H1 (cell line): ENCODE results near the gene ARMC3. TPM values are rescaled to one million over a fixed set of nuclear protein-coding genes. Genes with fewer than 3 reads are reported as not detected.

Experiments used
- CTCF ChIA-PET: fragments of 300-600 bp; sonication (Branson Sonifier 250); formaldehyde crosslinking; loops from one replicate; lab custom pipeline; 2021; ENCODE audit not compliant: partially characterized antibody; lab: Charles Lee
- POLR2A ChIA-PET: fragments of 300-600 bp; sonication (Branson Sonifier 250); formaldehyde crosslinking; loops from one replicate; lab custom pipeline; 2021; ENCODE audit warnings: inconsistent platforms; ENCODE audit not compliant: partially characterized antibody; lab: Charles Lee
- DNase-seq, 2 experiments: peaks; one replicate each; pipeline versions ENCODE4 v3.0.0 to v3.0.0-alpha.2; 2010 to 2022; ENCODE audit warnings: low spot score in 2 of 2, low read depth in 1 of 2, mixed read lengths in 1 of 2
- FAIRE-seq: peaks from 2 replicates; lab custom pipeline; 2011; peaks lifted over from hg19 to GRCh38; lab: Jason Lieb, UNC
- H2AFZ ChIP-seq: 2 replicates; pipeline ENCODE4 v1.8.1; 2012; ENCODE audit warnings: low read length, inconsistent platforms
- H2AK5ac ChIP-seq: 2 replicates; pipeline ENCODE4 v1.6.1; 2013; ENCODE audit warnings: low read depth, low read length
- H2BK120ac ChIP-seq: replicated peaks from 2 replicates; pipeline ENCODE3; 2013; ENCODE audit warnings: low read depth, low read length, inconsistent platforms
- H2BK12ac ChIP-seq: 2 replicates; pipeline ENCODE4 v1.6.1; 2013; ENCODE audit warnings: low read depth, low read length
- H2BK15ac ChIP-seq: 2 replicates; pipeline ENCODE4 v1.6.1; 2013; ENCODE audit warnings: low read length
- H2BK20ac ChIP-seq: 2 replicates; pipeline ENCODE4 v1.6.1; 2013; ENCODE audit warnings: low read length
- H2BK5ac ChIP-seq: 2 replicates; pipeline ENCODE4 v1.6.1; 2013; ENCODE audit warnings: low read depth, low read length
- H3K14ac ChIP-seq: 2 replicates; pipeline ENCODE4 v1.6.1; 2013; ENCODE audit warnings: inconsistent platforms; ENCODE audit not compliant: insufficient read length
- H3K18ac ChIP-seq: 2 replicates; pipeline ENCODE4 v1.6.1; 2013; ENCODE audit warnings: low read length; ENCODE audit errors: extremely low read depth
- H3K23ac ChIP-seq: 2 replicates; pipeline ENCODE4 v1.6.1; 2013; ENCODE audit warnings: inconsistent platforms; ENCODE audit not compliant: insufficient read length
- H3K23me2 ChIP-seq: 2 replicates; pipeline ENCODE4 v1.6.1; 2013; ENCODE audit warnings: low read depth, low read length
- H3K27ac ChIP-seq: 2 replicates; pipeline ENCODE4 v1.6.1; 2011; ENCODE audit warnings: low read depth, low read length, inconsistent platforms
- H3K27me3 ChIP-seq, 4 experiments: replicated peaks in 1 of 4; 1 replicate in 1 of 4; 2 replicates in 3 of 4; pipeline versions ENCODE4 v1.6.1 to v1.8.1; 2011 to 2013; ENCODE audit warnings: low read length in 3 of 4, mild to moderate bottlenecking in 3 of 4, inconsistent platforms in 2 of 4, mixed read lengths in 2 of 4, moderate library complexity in 1 of 4; ENCODE audit not compliant: control insufficient read depth in 3 of 4, insufficient read depth in 3 of 4; ENCODE audit errors: extremely low read depth in 1 of 4
- H3K36me3 ChIP-seq, 4 experiments: 2 replicates each; pipeline versions ENCODE4 v1.6.1 to v1.8.1; 2011 to 2013; ENCODE audit warnings: mild to moderate bottlenecking in 4 of 4, low read length in 3 of 4, moderate library complexity in 2 of 4, control low read depth in 1 of 4, inconsistent platforms in 1 of 4; ENCODE audit not compliant: insufficient read depth in 4 of 4, control insufficient read depth in 2 of 4
- H3K4ac ChIP-seq: replicated peaks from 2 replicates; pipeline ENCODE3; 2013; ENCODE audit warnings: low read length, low read depth, mixed read lengths, inconsistent platforms; ENCODE audit not compliant: insufficient read length
- H3K4me1 ChIP-seq, 4 experiments: replicated peaks in 1 of 4; 1 replicate in 1 of 4; 2 replicates in 3 of 4; pipeline versions ENCODE4 v1.6.1 to v1.8.1; 2011 to 2013; ENCODE audit warnings: low read length in 3 of 4, inconsistent platforms in 2 of 4, mixed read lengths in 1 of 4; ENCODE audit not compliant: insufficient read depth in 4 of 4, control insufficient read depth in 3 of 4
- H3K4me2 ChIP-seq, 2 experiments: 2 replicates each; pipeline versions ENCODE4 v1.6.1 to v1.8.1; 2011 to 2013; ENCODE audit warnings: low read depth in 2 of 2, low read length in 2 of 2, control low read depth in 1 of 2, inconsistent platforms in 1 of 2, mild to moderate bottlenecking in 1 of 2; ENCODE audit not compliant: insufficient read depth in 1 of 2
- H3K4me3 ChIP-seq, 4 experiments: fragments of 200-600, 300-600 bp in 1 of 4; sonication (generic), shearing (Covaris generic), sonication (Bioruptor Twin) in 1 of 4; 2 replicates each; pipeline versions ENCODE4 v1.5.1 to v1.8.1; 2011 to 2016; ENCODE audit warnings: low read length in 4 of 4, low read depth in 3 of 4, control low read depth in 2 of 4, inconsistent platforms in 2 of 4, mild to moderate bottlenecking in 2 of 4, mixed read lengths in 1 of 4, moderate library complexity in 1 of 4; ENCODE audit not compliant: insufficient read depth in 2 of 4; ENCODE audit errors: extremely low read depth in 1 of 4
- H3K56ac ChIP-seq: replicated peaks from 2 replicates; pipeline ENCODE3; 2013; ENCODE audit warnings: low read depth, mild to moderate bottlenecking, mixed read lengths, low read length, inconsistent platforms; ENCODE audit not compliant: insufficient read length
- H3K79me1 ChIP-seq: 2 replicates; pipeline ENCODE4 v1.6.1; 2013; ENCODE audit warnings: low read depth, low read length, control low read depth
- H3K79me2 ChIP-seq, 2 experiments: 2 replicates each; pipeline versions ENCODE4 v1.6.1 to v1.8.1; 2012 to 2013; ENCODE audit warnings: low read length in 2 of 2, mild to moderate bottlenecking in 2 of 2, inconsistent platforms in 1 of 2; ENCODE audit not compliant: insufficient read depth in 2 of 2, control insufficient read depth in 1 of 2
- H3K9ac ChIP-seq, 4 experiments: replicated peaks in 1 of 4; 1 replicate in 1 of 4; 2 replicates in 3 of 4; pipeline versions ENCODE4 v1.6.1 to v1.8.1; 2011 to 2013; ENCODE audit warnings: low read depth in 3 of 4, low read length in 3 of 4, control low read depth in 2 of 4, mild to moderate bottlenecking in 2 of 4, moderate library complexity in 2 of 4, inconsistent platforms in 1 of 4; ENCODE audit errors: extremely low read depth in 1 of 4
- H3K9me3 ChIP-seq, 2 experiments: 2 replicates each; pipeline versions ENCODE4 v1.6.1 to v1.8.1; 2012 to 2013; ENCODE audit warnings: mild to moderate bottlenecking in 2 of 2, moderate library complexity in 2 of 2, control low read depth in 1 of 2, inconsistent platforms in 1 of 2, low read depth in 1 of 2, low read length in 1 of 2, mixed read lengths in 1 of 2; ENCODE audit not compliant: insufficient read depth in 2 of 2
- H4K20me1 ChIP-seq, 2 experiments: replicated peaks in 1 of 2; 2 replicates each; pipeline versions ENCODE3 to v1.8.1; 2011 to 2013; ENCODE audit warnings: inconsistent platforms in 2 of 2, low read length in 2 of 2, mild to moderate bottlenecking in 1 of 2; ENCODE audit not compliant: insufficient read depth in 2 of 2, control insufficient read depth in 1 of 2
- H4K5ac ChIP-seq: 2 replicates; pipeline ENCODE4 v1.6.1; 2013; ENCODE audit warnings: low read length, low read depth, mixed read lengths, inconsistent platforms; ENCODE audit not compliant: insufficient read length
- H4K8ac ChIP-seq: 2 replicates; pipeline ENCODE4 v1.8.0; 2013; ENCODE audit warnings: mild to moderate bottlenecking, moderate library complexity, low read length, inconsistent platforms; ENCODE audit not compliant: insufficient read depth; ENCODE audit errors: extremely low read depth
- H4K91ac ChIP-seq: replicated peaks from 2 replicates; pipeline ENCODE3; 2013; ENCODE audit warnings: low read length, mixed read lengths, inconsistent platforms; ENCODE audit not compliant: insufficient read length
- CEBPB ChIP-seq: IDR thresholded peaks from 2 replicates; pipeline ENCODE4 v1.6.1; 2012; ENCODE audit warnings: low read depth, low read length
- GTF2F1 ChIP-seq: IDR thresholded peaks from 2 replicates; pipeline ENCODE4 v1.6.1; 2012; ENCODE audit warnings: low read depth, low read length, improper control_type of control experiment, borderline replicate concordance
- KDM1A ChIP-seq: fragments of 200-600, 300-600 bp; sonication (generic); IDR thresholded peaks from 2 replicates; pipeline ENCODE4 v1.7.1; 2016; ENCODE audit warnings: mild to moderate bottlenecking, low read length, borderline replicate concordance
- MAFK ChIP-seq: IDR thresholded peaks from 2 replicates; pipeline ENCODE4 v1.6.1; 2012; ENCODE audit warnings: low read depth, mild to moderate bottlenecking, improper control_type of control experiment, low read length
- SP1 ChIP-seq: IDR thresholded peaks from 2 replicates; pipeline ENCODE4 v1.6.1; 2011; ENCODE audit warnings: low read depth, low read length
- TBP ChIP-seq: IDR thresholded peaks from 2 replicates; pipeline ENCODE4 v1.6.1; 2011; ENCODE audit warnings: low read depth, low read length, improper control_type of control experiment
- TEAD4 ChIP-seq: IDR thresholded peaks from 2 replicates; pipeline ENCODE4 v1.6.1; 2012; ENCODE audit warnings: low read depth, low read length, inconsistent platforms, mixed read lengths
- WGBS, 2 experiments: shearing (Covaris generic) in 1 of 2; methylation state at CpG; one replicate each; pipeline versions ENCODE4 v1.1.6 to v1.1.7; 2013 to 2015; ENCODE audit warnings: low lambda C conversion rate in 2 of 2, mixed read lengths in 2 of 2, inconsistent platforms in 1 of 2, low coverage in 1 of 2, missing lambda C conversion rate in 1 of 2; ENCODE audit not compliant: insufficient replicate concordance in 2 of 2, insufficient coverage in 1 of 2, insufficient read length in 1 of 2; ENCODE audit errors: extremely low coverage in 1 of 2, missing lambda C conversion rate in 1 of 2; 5-methylcytosine and 5-hydroxymethylcytosine counted together
- polyA plus RNA-seq, 7 experiments: library from polyadenylated mRNA; depleted of rRNA in 3 of 7; stranded (reverse) in 5 of 7; unstranded in 2 of 7; fragments of >200 nt in 5 of 7; fragments of 200-250 nt in 2 of 7; gene quantifications; 1 replicate in 5 of 7; 2 replicates in 1 of 7; 4 replicates in 1 of 7; pipeline versions ENCODE4 v1.2.1 to v1.2.3, GENCODE V29; 2011 to 2013; ENCODE audit warnings: missing spikeins in 2 of 7, mixed read lengths in 2 of 7
- total RNA-seq: library from RNA; stranded (reverse); fragmentation: NEBNext Ultra II Directional; extraction: Animal tissue kit (Norgen Biotek cat#: 25700); gene quantifications from 2 replicates; pipeline ENCODE4 v1.2.1, GENCODE V29; 2021
- TF ChIP-seq, protein P1 (sequence below): IDR thresholded peaks from 2 replicates; pipeline ENCODE4 v1.6.1; 2011; ENCODE audit warnings: low read length, improper control_type of control experiment

The ARMC3 gene
- total and polyA plus RNA-seq, 2 of the 8 experiments (the other 6 are each of a cell fraction or from before 2014, with no cell fraction given), result 0.15 TPM

DNA sequence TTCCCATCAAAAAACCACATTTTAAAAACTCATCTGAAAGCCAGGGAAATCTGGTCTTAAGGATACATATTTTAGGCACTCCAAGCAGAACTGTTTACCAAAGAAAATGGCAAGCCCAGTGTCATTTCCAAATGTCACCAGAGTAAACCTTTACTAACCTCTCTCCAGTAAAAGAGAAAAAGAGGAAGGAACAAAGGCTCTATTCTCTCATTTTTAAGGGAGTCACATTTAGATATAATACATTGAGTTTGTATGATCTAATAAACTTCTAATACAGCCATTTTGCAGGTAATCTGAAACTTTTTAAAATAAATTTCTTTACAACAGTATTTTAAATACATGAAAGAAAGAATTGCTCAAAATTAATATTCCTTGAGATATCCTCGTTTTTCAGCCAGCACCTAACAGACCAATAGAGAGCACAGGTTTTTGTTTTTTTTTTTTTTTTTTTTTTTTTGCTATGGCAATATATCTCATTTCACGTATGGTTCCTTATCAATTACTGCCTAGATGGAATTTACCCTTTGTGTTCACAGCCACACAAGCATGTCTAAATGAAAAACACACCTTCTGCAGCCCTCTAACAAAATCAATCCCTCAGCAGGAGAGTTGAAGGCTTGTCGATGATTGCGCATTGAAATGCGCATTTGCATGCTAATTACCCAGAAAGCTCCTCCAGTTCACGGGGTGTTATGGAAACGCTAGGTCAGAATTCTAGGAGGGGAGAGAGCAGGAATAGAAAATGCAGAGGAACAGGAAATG lies 127.8 kb downstream of the ARMC3 start:
- Histone ChIP-seq H4K5ac (peak overlapping the region; percentile 67), H3K4ac (peak overlapping the region; percentile 19), H4K91ac (no peak overlapping the region), H3K79me2 (no peaks in the 10 kb centered on the region), H3K79me1 (no peaks in the 10 kb centered on the region), H3K14ac (no peak overlapping the region), H4K20me1 (no peaks in the 10 kb centered on the region), H3K36me3 (no peaks in the 10 kb centered on the region), H2BK20ac (no peak overlapping the region), H3K56ac (no peak overlapping the region), H4K8ac (no peak overlapping the region), H3K18ac (no peak overlapping the region; the same call in 1 of the 2 replicates), H3K4me1 (peaks cover 0 to 28% (median 10%) of the 10 kb centered on the region in 4 experiments; a peak in 5 of 7 replicates), H2BK120ac (peak overlapping the region; percentile 96), H3K23ac (no peak overlapping the region), H3K4me3 (0 out of 8 replicates have a peak overlapping the region, but pooled peaks of 1 of the 4 experiments have one; percentile 1), H3K9me3 (no peaks in the 10 kb centered on the region), H3K23me2 (no peaks in the 10 kb centered on the region), H3K9ac (peak overlapping the region in 3 of 4 experiments; percentile 73 to 79 (median 75); a peak in 6 of 7 replicates), H3K27ac (peak overlapping the region; percentile 82; the same call in 1 of the 2 replicates), H2BK15ac (no peak overlapping the region), H3K4me2 (peak overlapping the region in 1 of 2 experiments; percentile 62; a peak in 3 of 4 replicates), H3K27me3 (no peaks in the 10 kb centered on the region), H2BK12ac (peak overlapping the region; percentile 40; the same call in 1 of the 2 replicates), H2BK5ac (peak overlapping the region; percentile 92; the same call in 1 of the 2 replicates), H2AFZ (no peak overlapping the region), H2AK5ac (no peak overlapping the region)
- CTCF ChIA-PET, result interaction anchor here (1.1 to 1.2 kb wide), 2 partner anchors 9 to 58 kb away, joined by 3 read pairs; no protein-coding TSS in a partner anchor
- peak; percentile 13 for FAIRE-seq
- POLR2A ChIA-PET, result interaction anchor here (0.6 to 3.2 kb wide), 12 partner anchors 8 to 372 kb away, joined by 3 to 17 read pairs (median 4); partner anchors contain the start of gene ARMC3
- WGBS, 2 experiments, result 3% methylated on average over 7 of the region's 7 CpGs; no CpG with 5 or more reads in 1 of the 2 experiments
- peak in 1 of 2 experiments; percentile 40 for DNase-seq
- TF ChIP-seq TBP (peak; percentile 95), KDM1A (no peak), CEBPB (no peak), SP1 (peak; percentile 35; the same call in 1 of the 2 replicates), MAFK (no peak), GTF2F1 (peak; percentile 88), TEAD4 (0 out of 2 replicates have a peak, but pooled peaks have one; percentile 4)
- TF ChIP-seq, protein P1, sequence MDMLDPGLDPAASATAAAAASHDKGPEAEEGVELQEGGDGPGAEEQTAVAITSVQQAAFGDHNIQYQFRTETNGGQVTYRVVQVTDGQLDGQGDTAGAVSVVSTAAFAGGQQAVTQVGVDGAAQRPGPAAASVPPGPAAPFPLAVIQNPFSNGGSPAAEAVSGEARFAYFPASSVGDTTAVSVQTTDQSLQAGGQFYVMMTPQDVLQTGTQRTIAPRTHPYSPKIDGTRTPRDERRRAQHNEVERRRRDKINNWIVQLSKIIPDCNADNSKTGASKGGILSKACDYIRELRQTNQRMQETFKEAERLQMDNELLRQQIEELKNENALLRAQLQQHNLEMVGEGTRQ, result no peak
